C4-2B (cell line): Measurements from ENCODE around the gene TBL1XR1.

Experiments used
- ZFX ChIP-seq: fragments of 450-650 bp; IDR thresholded peaks from 2 replicates; pipeline ENCODE4 v1.6.1; 2017
- TF ChIP-seq, protein P1 (sequence below): fragments of 450-650 bp; conservative IDR thresholded peaks from 2 replicates; pipeline ENCODE4 v1.5.1; 2017; ENCODE audit warnings: mild to moderate bottlenecking

- TF ChIP-seq, protein P1, sequence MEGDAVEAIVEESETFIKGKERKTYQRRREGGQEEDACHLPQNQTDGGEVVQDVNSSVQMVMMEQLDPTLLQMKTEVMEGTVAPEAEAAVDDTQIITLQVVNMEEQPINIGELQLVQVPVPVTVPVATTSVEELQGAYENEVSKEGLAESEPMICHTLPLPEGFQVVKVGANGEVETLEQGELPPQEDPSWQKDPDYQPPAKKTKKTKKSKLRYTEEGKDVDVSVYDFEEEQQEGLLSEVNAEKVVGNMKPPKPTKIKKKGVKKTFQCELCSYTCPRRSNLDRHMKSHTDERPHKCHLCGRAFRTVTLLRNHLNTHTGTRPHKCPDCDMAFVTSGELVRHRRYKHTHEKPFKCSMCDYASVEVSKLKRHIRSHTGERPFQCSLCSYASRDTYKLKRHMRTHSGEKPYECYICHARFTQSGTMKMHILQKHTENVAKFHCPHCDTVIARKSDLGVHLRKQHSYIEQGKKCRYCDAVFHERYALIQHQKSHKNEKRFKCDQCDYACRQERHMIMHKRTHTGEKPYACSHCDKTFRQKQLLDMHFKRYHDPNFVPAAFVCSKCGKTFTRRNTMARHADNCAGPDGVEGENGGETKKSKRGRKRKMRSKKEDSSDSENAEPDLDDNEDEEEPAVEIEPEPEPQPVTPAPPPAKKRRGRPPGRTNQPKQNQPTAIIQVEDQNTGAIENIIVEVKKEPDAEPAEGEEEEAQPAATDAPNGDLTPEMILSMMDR: no peak
- no peak for TF ChIP-seq ZFX
Measured at GRCh38 chr3:177212756-177213155, 15.5 kb upstream of the TBL1XR1 start.
